GM19240 (cell line): ENCODE data around the gene MISP3.

ENCODE experiments used
- DNase-seq: peaks from one replicate; pipeline ENCODE4 v3.0.0; 2011; ENCODE audit warnings: low spot score; ENCODE audit not compliant: insufficient read length

The MISP3 gene

GRCh38 chr19:14119644-14120496 lies 47.3 kb downstream of the MISP3 start:
- no peak for DNase-seq

GRCh38 chr19:14120497-14120780 lies 47.9 kb downstream of the MISP3 start:
- DNase-seq: no peak

- no peak for DNase-seq
Observed at GRCh38 chr19:14122924-14123323, 50.3 kb downstream of the MISP3 start.
